GM18499 (cell line): Measurements from ENCODE around the gene TP53TG3E.
"Not testable (repeated sequence)": the region's sequence is repeated elsewhere in the genome, so short reads cannot be mapped to it uniquely, and the experiment has no call there.

Experiments
- ATAC-seq: cut with Tn5 transposase; IDR thresholded peaks from one replicate; pipeline ENCODE4 v1.9.1; 2021; ENCODE audit warnings: moderate number of reproducible peaks; ENCODE audit not compliant: insufficient read depth, unreplicated experiment

Gene TP53TG3E

GRCh38 chr16:33304006-33304405, at the start of gene TP53TG3E:
Gene TP53TG3E (plus strand): TSS chr16:33304306. CDS start chr16:33304374, 68 bp downstream.
- not testable (repeated sequence) for ATAC-seq

GRCh38 chr16:33336226-33337012, 32.3 kb downstream of the TP53TG3E start:
- not testable (repeated sequence) for ATAC-seq

- not testable (repeated sequence) for ATAC-seq
These were observed 33.8 kb downstream of the TP53TG3E start for GRCh38 chr16:33337627-33338542.

- ATAC-seq, result not testable (repeated sequence)
These were observed 34.4 kb downstream of the TP53TG3E start for GRCh38 chr16:33338543-33338951.

- ATAC-seq, result not testable (repeated sequence)
These were observed 35.3 kb downstream of the TP53TG3E start for GRCh38 chr16:33339093-33340061.
